ENCODE results near the gene BPHL. TPM values are rescaled to one million over a fixed set of nuclear protein-coding genes. Genes with fewer than 3 reads are reported as not detected.

Gene BPHL
- total RNA-seq, 1 experiment from 2014 or later, result 31.3 TPM

DNA sequence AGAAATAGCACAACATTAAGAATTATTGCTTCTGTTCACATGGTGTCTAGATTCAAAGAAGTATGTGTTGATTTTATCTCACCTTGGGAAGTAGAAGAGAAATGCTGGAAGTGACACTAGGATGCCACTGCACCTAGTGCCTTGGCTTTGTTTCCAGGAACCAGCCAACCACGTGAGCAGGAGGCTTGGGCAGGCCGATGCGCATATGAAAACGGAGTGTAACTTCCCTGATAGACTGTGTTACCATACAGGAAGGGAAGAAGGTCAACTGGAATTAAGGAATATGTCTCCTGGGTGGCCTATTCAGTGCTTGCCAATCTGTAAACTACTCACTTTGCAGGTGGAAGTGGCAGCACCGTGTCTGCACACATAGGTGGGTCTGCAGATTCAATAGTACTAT lies 80.9 kb downstream of the BPHL start:
- ChIA-PET RAD21 (ENCODE audit: low non-redundant PET in 1 of 2, low total read pairs in 2 of 2, uncharacterized antibody in 2 of 2, unreplicated experiment in 2 of 2) (no interaction called here), POLR2A (no interaction called here), CTCF (no interaction called here)
- H3K4me1 ChIP-seq (ENCODE audit: control insufficient read depth in 1 of 2, insufficient read depth in 2 of 2, low read length in 2 of 2), result peaks cover 8 to 20% of the 10 kb centered on the region in 2 experiments; a peak in 3 of 4 replicates
- intact Hi-C loops (cut with micrococcal nuclease), result no loop called here
- DNase-seq (ENCODE audit: low read depth, low spot score) (no peak), ATAC-seq (no peak)
- H3K4me2 ChIP-seq (ENCODE audit: low read length), result no peak overlapping the region
- H4K20me1 ChIP-seq (ENCODE audit: insufficient read depth), result no peaks in the 10 kb centered on the region
- no peak overlapping the region for H3K4me3 ChIP-seq (replicated peaks in 1 of 2; ENCODE audit: low read depth in 1 of 2, low read length in 2 of 2)
- H3K27me3 ChIP-seq (ENCODE audit: insufficient read depth, low read length), result no peaks in the 10 kb centered on the region
- no peaks in the 10 kb centered on the region for H3K36me3 ChIP-seq (ENCODE audit: control insufficient read depth in 1 of 2, insufficient read depth in 2 of 2, low read length in 2 of 2)
- H3K9me3 ChIP-seq (ENCODE audit: control insufficient read depth in 1 of 2, insufficient read depth in 1 of 2, low read depth in 1 of 2, low read length in 2 of 2), result no peaks in the 10 kb centered on the region
- no peak overlapping the region for H3K27ac ChIP-seq (ENCODE audit: low read depth, low read length)
- H3K79me2 ChIP-seq (ENCODE audit: insufficient read depth, low read length), result no peaks in the 10 kb centered on the region
- no peak overlapping the region for H2AFZ ChIP-seq (ENCODE audit: low read depth, low read length, poor library complexity, severe bottlenecking)
- no peak overlapping the region for H3K9ac ChIP-seq (ENCODE audit: low read length)
- TF ChIP-seq TCF7L2 (IDR thresholded peaks at IDR 0.05; ENCODE audit: borderline replicate concordance, extremely low read depth, insufficient read depth, insufficient read length) (no peak), EGR1 (IDR thresholded peaks at IDR 0.05; ENCODE audit: low read depth) (no peak), FOSL1 (IDR thresholded peaks at IDR 0.05; ENCODE audit: low read depth) (no peak), EZH2phosphoT487 (IDR thresholded peaks at IDR 0.05; ENCODE audit: borderline replicate concordance) (no peak), YY1 (IDR thresholded peaks at IDR 0.05; ENCODE audit: extremely low read depth, insufficient replicate concordance, low read depth, low read length) (no peak), RAD21 (IDR thresholded peaks at IDR 0.05; ENCODE audit: low read depth) (no peak), ELF1 (IDR thresholded peaks at IDR 0.05; ENCODE audit: borderline replicate concordance, low read depth) (no peak), EZH2 (IDR thresholded peaks at IDR 0.05) (no peak)
- TF ChIP-seq, protein P1, sequence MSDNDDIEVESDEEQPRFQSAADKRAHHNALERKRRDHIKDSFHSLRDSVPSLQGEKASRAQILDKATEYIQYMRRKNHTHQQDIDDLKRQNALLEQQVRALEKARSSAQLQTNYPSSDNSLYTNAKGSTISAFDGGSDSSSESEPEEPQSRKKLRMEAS (IDR thresholded peaks at IDR 0.05), result no peak
- no peaks in the 10 kb centered on the region for H3K9me2 ChIP-seq (ENCODE audit: insufficient read depth)
- BruUV-seq (replicated peaks), result no TSS peak

DNA sequence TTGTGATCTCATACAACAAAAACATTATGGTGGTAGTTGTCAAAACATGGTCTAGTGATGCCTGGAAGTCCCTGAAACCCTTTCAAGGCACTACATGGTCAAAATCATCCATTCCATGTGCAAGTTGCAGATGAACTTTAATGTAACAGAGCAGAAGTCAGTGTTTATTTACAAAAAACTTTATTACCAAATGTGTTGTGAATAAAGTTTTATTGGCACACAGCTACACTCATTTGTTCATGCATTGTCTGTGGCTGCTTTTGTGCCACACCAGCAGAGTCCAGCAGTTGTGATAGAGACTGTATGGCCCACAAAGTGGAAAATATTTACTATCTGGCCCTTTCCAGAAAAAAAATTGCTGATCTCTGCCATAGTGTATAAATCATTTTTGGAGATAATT lies 82.2 kb downstream of the BPHL start:
- TF ChIP-seq CBX3 (IDR thresholded peaks at IDR 0.05; ENCODE audit: low read depth) (no peak), POLR2AphosphoS5 (IDR thresholded peaks at IDR 0.05; ENCODE audit: low read depth, low read length) (no peak), EGR1 (IDR thresholded peaks at IDR 0.05; ENCODE audit: low read depth) (no peak), ZFX (IDR thresholded peaks at IDR 0.05) (no peak), FOSL1 (IDR thresholded peaks at IDR 0.05; ENCODE audit: low read depth) (no peak), SIN3A (IDR thresholded peaks at IDR 0.05; ENCODE audit: low read depth) (no peak), POLR2A (IDR thresholded peaks at IDR 0.05; ENCODE audit: borderline replicate concordance, extremely low read depth, insufficient read depth, insufficient read length) (no peak), RAD21 (IDR thresholded peaks at IDR 0.05; ENCODE audit: low read depth) (no peak), TCF7L2 (IDR thresholded peaks at IDR 0.05; ENCODE audit: borderline replicate concordance, extremely low read depth, insufficient read depth, insufficient read length) (no peak), YY1 (IDR thresholded peaks at IDR 0.05; ENCODE audit: extremely low read depth, insufficient replicate concordance, low read depth, low read length) (no peak), ELF1 (IDR thresholded peaks at IDR 0.05; ENCODE audit: borderline replicate concordance, low read depth) (no peak), CEBPB (IDR thresholded peaks at IDR 0.05; ENCODE audit: low read depth) (no peak), ZNF274 (IDR thresholded peaks at IDR 0.05; ENCODE audit: low read depth, low read length) (no peak), SRF (IDR thresholded peaks at IDR 0.05; ENCODE audit: low read depth) (no peak), JUND (IDR thresholded peaks at IDR 0.05) (no peak), SP1 (IDR thresholded peaks at IDR 0.05; ENCODE audit: low read depth) (no peak)
- TF ChIP-seq, protein P2, sequence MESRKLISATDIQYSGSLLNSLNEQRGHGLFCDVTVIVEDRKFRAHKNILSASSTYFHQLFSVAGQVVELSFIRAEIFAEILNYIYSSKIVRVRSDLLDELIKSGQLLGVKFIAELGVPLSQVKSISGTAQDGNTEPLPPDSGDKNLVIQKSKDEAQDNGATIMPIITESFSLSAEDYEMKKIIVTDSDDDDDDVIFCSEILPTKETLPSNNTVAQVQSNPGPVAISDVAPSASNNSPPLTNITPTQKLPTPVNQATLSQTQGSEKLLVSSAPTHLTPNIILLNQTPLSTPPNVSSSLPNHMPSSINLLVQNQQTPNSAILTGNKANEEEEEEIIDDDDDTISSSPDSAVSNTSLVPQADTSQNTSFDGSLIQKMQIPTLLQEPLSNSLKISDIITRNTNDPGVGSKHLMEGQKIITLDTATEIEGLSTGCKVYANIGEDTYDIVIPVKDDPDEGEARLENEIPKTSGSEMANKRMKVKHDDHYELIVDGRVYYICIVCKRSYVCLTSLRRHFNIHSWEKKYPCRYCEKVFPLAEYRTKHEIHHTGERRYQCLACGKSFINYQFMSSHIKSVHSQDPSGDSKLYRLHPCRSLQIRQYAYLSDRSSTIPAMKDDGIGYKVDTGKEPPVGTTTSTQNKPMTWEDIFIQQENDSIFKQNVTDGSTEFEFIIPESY (IDR thresholded peaks at IDR 0.05; ENCODE audit: extremely low read depth, insufficient replicate concordance, low read length), result no peak
- TF ChIP-seq, protein P3, sequence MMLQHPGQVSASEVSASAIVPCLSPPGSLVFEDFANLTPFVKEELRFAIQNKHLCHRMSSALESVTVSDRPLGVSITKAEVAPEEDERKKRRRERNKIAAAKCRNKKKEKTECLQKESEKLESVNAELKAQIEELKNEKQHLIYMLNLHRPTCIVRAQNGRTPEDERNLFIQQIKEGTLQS (IDR thresholded peaks at IDR 0.05), result no peak
- TF ChIP-seq, protein P1 (IDR thresholded peaks at IDR 0.05), result no peak
- Histone ChIP-seq H3K4me1 (ENCODE audit: control insufficient read depth in 1 of 2, insufficient read depth in 2 of 2, low read length in 2 of 2) (peaks cover 8 to 14% of the 10 kb centered on the region in 2 experiments; a peak in 3 of 4 replicates), H3K27me3 (ENCODE audit: insufficient read depth, low read length) (no peaks in the 10 kb centered on the region), H3K36me3 (ENCODE audit: control insufficient read depth in 1 of 2, insufficient read depth in 2 of 2, low read length in 2 of 2) (no peaks in the 10 kb centered on the region), H3K27ac (ENCODE audit: low read depth, low read length) (no peak overlapping the region), H3K4me3 (replicated peaks in 1 of 2; ENCODE audit: low read depth in 1 of 2, low read length in 2 of 2) (no peak overlapping the region), H3K9me3 (ENCODE audit: control insufficient read depth in 1 of 2, insufficient read depth in 1 of 2, low read depth in 1 of 2, low read length in 2 of 2) (no peaks in the 10 kb centered on the region), H2AFZ (ENCODE audit: low read depth, low read length, poor library complexity, severe bottlenecking) (no peak overlapping the region), H4K20me1 (ENCODE audit: insufficient read depth) (no peaks in the 10 kb centered on the region), H3K9ac (ENCODE audit: low read length) (no peak overlapping the region), H3K79me2 (ENCODE audit: insufficient read depth, low read length) (no peaks in the 10 kb centered on the region), H3K9me2 (ENCODE audit: insufficient read depth) (no peaks in the 10 kb centered on the region), H3K4me2 (ENCODE audit: low read length) (no peak overlapping the region)
- intact Hi-C loops (cut with micrococcal nuclease), result no loop called here
- ChIA-PET RAD21 (ENCODE audit: low non-redundant PET in 1 of 2, low total read pairs in 2 of 2, uncharacterized antibody in 2 of 2, unreplicated experiment in 2 of 2) (no interaction called here), CTCF (no interaction called here), POLR2A (no interaction called here)
- DNase-seq (ENCODE audit: low read depth, low spot score) (no peak), ATAC-seq (no peak)
- BruUV-seq (replicated peaks), result no TSS peak

Data from HCT116 (cell line).